Right lobe of liver (tissue), 6 donors: ENCODE data around the gene HDHD3. TPM values are rescaled to one million over a fixed set of nuclear protein-coding genes. Genes with fewer than 3 reads are reported as not detected.

Source experiments
- ATAC-seq, 4 donors: fragments of 200-7000 bp; cut with Tn5 transposase; one replicate each; pipeline ENCODE4 v1.9.1; 2020; ENCODE audit warnings: mild to moderate bottlenecking in 4 of 4, moderate library complexity in 4 of 4
- DNase-seq, 3 donors: peaks; one replicate each; pipeline ENCODE4 v3.0.0-alpha.2; 2020
- H3K27ac ChIP-seq, 3 donors: fragments of 200-600 bp; one replicate each; pipeline ENCODE4 v1.8.0; 2022
- H3K27me3 ChIP-seq, 2 donors: fragments of 200-600 bp; one replicate each; pipeline ENCODE4 v1.8.0; 2022
- H3K36me3 ChIP-seq, 4 donors: fragments of 200-600 bp; sonication (generic) in 1 of 4; one replicate each; pipeline versions ENCODE4 v1.5.1 to v1.8.0; 2017 to 2022; ENCODE audit warnings: control low read depth in 1 of 4
- H3K4me1 ChIP-seq, 4 donors: fragments of 200-600 bp; sonication (generic) in 1 of 4; one replicate each; pipeline versions ENCODE4 v1.5.1 to v1.8.0; 2017 to 2022; ENCODE audit warnings: control low read depth in 1 of 4
- H3K4me3 ChIP-seq, 3 donors: fragments of 200-600 bp; one replicate each; pipeline ENCODE4 v1.8.0; 2022
- H3K9me3 ChIP-seq, 4 donors: fragments of 200-600 bp; sonication (generic) in 1 of 4; one replicate each; pipeline versions ENCODE4 v1.5.1 to v1.8.0; 2017 to 2022; ENCODE audit warnings: control low read depth in 1 of 4
- CTCF ChIP-seq, 4 donors: fragments of 200-600 bp in 3 of 4; fragments of 450-650 bp in 1 of 4; IDR thresholded peaks; one replicate each; pipeline versions ENCODE4 v1.5.1 to v1.8.0; 2016 to 2022; ENCODE audit warnings: antibody characterized with exemption in 4 of 4, mild to moderate bottlenecking in 2 of 4
- POLR2A ChIP-seq: fragments of 450-650 bp; IDR thresholded peaks from one replicate; pipeline ENCODE4 v1.6.1; 2017; ENCODE audit warnings: antibody characterized with exemption, mild to moderate bottlenecking
- WGBS: methylation state at CpG from one replicate; pipeline ENCODE4 v1.1.6; 2018; ENCODE audit warnings: low coverage, low lambda C conversion rate; ENCODE audit not compliant: insufficient coverage; ENCODE audit errors: missing lambda C conversion rate; 5-methylcytosine and 5-hydroxymethylcytosine counted together
- intact Hi-C, 2 donors: fragments of 100-400 bp; cut with DNase I; formaldehyde crosslinking; loops; one replicate each; pipeline versions ENCODE4 v1.11.2 to v1.14.1; 2022
- total RNA-seq, 6 experiments: library from RNA; depleted of rRNA in 2 of 6; stranded (reverse); fragments of >200 nt in 2 of 6; fragmentation: NEBNext Ultra II Directional in 3 of 6; extraction: Animal tissue kit (Norgen Biotek cat#: 25700) in 3 of 6; gene quantifications; one replicate each; pipeline versions ENCODE4 v1.1.0 to v1.2.4, GENCODE V29; 2016 to 2023
- donor health status: DM: no; HTN: yes; CAD: no.
- donor health status: DM: no; HTN: no; CAD: no.
- donor health status: DM: no; HTN: no; CAD: no.
- donor health status: DM: no; HTN: yes; CAD: no.
- donor health status: DM: no; HTN: yes; CAD: no.

The HDHD3 gene
- total RNA-seq, 6 experiments from 2014 or later = 36.5 to 70.5 (median 67.1) TPM

DNA sequence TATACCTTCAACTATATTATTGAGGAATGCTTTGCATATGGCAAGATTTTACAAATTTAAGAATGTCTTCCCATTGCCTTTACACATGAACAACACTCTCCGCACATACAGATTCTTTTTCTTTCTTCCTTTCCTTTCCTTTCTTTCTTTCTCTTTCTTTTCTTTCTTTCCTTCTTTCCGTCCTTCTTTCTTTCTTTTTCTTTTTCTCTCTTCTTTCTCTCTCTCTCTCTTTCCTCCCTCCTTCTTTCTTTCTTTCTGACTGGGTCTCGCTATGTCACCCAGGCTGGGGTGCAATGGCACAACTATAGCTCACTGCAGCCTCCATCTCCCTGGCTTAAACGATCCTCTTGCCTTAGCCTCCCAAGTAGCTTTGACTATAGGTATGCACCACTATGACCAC, 50.6 kb downstream of the HDHD3 start:
- intact Hi-C loops = no loop called here
- ATAC-seq (no peak), DNase-seq (no peak)
- Histone ChIP-seq H3K4me3 (no peak overlapping the region), H3K27me3 (no peaks in the 10 kb centered on the region), H3K27ac (no peak overlapping the region), H3K4me1 (no peaks in the 10 kb centered on the region), H3K36me3 (no peaks in the 10 kb centered on the region), H3K9me3 (no peaks in the 10 kb centered on the region)
- 96% methylated on average over 4 of the region's 4 CpGs for WGBS
- no peak for TF ChIP-seq CTCF (IDR thresholded peaks at IDR 0.05)
- TF ChIP-seq POLR2A = no peak

Other genes with a start within 250 kb of the HDHD3 start
- 10 to 100 TPM; 11.5 to 43.4 (median 25.0) TPM for gene SLC31A2, start 226.0 kb downstream of the HDHD3 start, total RNA-seq
- 10 to 100 TPM; 11.1 to 17.2 (median 12.8) TPM for gene FKBP15, start 155.7 kb downstream of the HDHD3 start, total RNA-seq
- 10 to 100 TPM; 48.0 to 92.6 (median 71.5) TPM for gene SLC31A1, start 155.4 kb downstream of the HDHD3 start, total RNA-seq
- gene CDC26, start 101.4 kb downstream of the HDHD3 start, total RNA-seq = 10 to 100 TPM; 16.0 to 21.7 (median 18.5) TPM
- gene PRPF4, start 101.3 kb downstream of the HDHD3 start, total RNA-seq = 10 to 100 TPM in 3 of 6 experiments, 1 to 10 TPM in 3; 6.9 to 13.0 (median 10.1) TPM
- gene RNF183, start 73.6 kb downstream of the HDHD3 start, total RNA-seq = under 1 TPM in 1 of 6 experiments, not detected in 5; 0.27 TPM
- 1 to 10 TPM in 5 of 6 experiments, under 1 TPM in 1; 0.81 to 3.5 (median 1.7) TPM for gene WDR31, start 36.7 kb downstream of the HDHD3 start, total RNA-seq
- gene BSPRY, start 27.4 kb downstream of the HDHD3 start, total RNA-seq = 1 to 10 TPM in 2 of 6 experiments, under 1 TPM in 4; 0.24 to 1.4 (median 0.78) TPM
- gene ALAD, start 24.3 kb upstream of the HDHD3 start, total RNA-seq = 100 to 1,000 TPM in 2 of 6 experiments, 10 to 100 TPM in 4; 35.3 to 140 (median 73.6) TPM
- 10 to 100 TPM; 13.8 to 24.5 (median 16.6) TPM for gene POLE3, start 33.7 kb upstream of the HDHD3 start, total RNA-seq
- 1 to 10 TPM in 1 of 6 experiments, under 1 TPM in 5; 0.40 to 1.0 (median 0.50) TPM for gene C9orf43, start 33.8 kb upstream of the HDHD3 start, total RNA-seq
- gene RGS3, start 86.7 kb upstream of the HDHD3 start, total RNA-seq = 10 to 100 TPM; 19.0 to 60.3 (median 31.0) TPM